C4-2B (cell line): ENCODE results near the gene IFT74.

Experiments
- ZFX ChIP-seq: fragments of 450-650 bp; IDR thresholded peaks from 2 replicates; pipeline ENCODE4 v1.6.1; 2017
- TF ChIP-seq, protein P1 (sequence below): fragments of 450-650 bp; conservative IDR thresholded peaks from 2 replicates; pipeline ENCODE4 v1.5.1; 2017; ENCODE audit warnings: mild to moderate bottlenecking

DNA sequence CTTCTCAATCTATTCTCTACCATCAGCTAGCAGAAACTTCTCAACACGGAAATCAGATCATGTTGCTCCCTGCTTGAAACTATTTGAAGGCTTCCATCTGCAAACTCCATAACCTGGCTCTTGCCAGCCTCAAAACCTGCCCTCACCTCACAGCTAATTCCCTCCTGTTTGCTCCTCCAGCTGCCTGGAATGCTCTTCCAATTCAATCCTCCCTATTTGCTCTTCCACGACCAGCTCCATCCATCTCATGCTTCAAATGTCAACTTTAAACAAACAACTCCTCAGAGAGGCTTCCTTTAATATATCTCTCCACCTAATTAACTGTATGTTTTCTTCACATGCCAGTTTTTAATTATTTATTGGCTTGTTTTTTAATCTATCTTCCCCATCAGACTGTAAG, 10.6 kb upstream of the IFT74 start:
- TF ChIP-seq, protein P1, sequence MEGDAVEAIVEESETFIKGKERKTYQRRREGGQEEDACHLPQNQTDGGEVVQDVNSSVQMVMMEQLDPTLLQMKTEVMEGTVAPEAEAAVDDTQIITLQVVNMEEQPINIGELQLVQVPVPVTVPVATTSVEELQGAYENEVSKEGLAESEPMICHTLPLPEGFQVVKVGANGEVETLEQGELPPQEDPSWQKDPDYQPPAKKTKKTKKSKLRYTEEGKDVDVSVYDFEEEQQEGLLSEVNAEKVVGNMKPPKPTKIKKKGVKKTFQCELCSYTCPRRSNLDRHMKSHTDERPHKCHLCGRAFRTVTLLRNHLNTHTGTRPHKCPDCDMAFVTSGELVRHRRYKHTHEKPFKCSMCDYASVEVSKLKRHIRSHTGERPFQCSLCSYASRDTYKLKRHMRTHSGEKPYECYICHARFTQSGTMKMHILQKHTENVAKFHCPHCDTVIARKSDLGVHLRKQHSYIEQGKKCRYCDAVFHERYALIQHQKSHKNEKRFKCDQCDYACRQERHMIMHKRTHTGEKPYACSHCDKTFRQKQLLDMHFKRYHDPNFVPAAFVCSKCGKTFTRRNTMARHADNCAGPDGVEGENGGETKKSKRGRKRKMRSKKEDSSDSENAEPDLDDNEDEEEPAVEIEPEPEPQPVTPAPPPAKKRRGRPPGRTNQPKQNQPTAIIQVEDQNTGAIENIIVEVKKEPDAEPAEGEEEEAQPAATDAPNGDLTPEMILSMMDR, result no peak
- no peak for TF ChIP-seq ZFX
